Neural progenitor cell (in vitro differentiated cells): Measurements from ENCODE around the gene STEAP3. TPM values are rescaled to one million over a fixed set of nuclear protein-coding genes. Genes with fewer than 3 reads are reported as not detected.

ENCODE experiments used
- DNase-seq: peaks from one replicate; pipeline ENCODE4 v3.0.0-alpha.2; 2016; ENCODE audit warnings: low spot score
- H2AFZ ChIP-seq: fragments of 200-600 bp; sonication (generic); replicated peaks from 2 replicates; pipeline ENCODE4 v1.6.1; 2016; ENCODE audit warnings: antibody characterized with exemption
- H3F3A ChIP-seq: fragments of 200-600 bp; sonication (generic); 2 replicates; pipeline ENCODE4 v1.6.1; 2016; ENCODE audit warnings: antibody characterized with exemption, low read depth
- H3K27ac ChIP-seq: fragments of 200-600 bp; sonication (generic); 2 replicates; pipeline ENCODE4 v1.5.1; 2016; ENCODE audit warnings: mild to moderate bottlenecking
- H3K27me3 ChIP-seq: fragments of 200-600 bp; sonication (generic); 2 replicates; pipeline ENCODE4 v1.6.1; 2016; ENCODE audit warnings: mild to moderate bottlenecking, moderate library complexity
- H3K36me3 ChIP-seq: fragments of 200-600 bp; sonication (generic); 2 replicates; pipeline ENCODE4 v1.5.1; 2016
- H3K4me1 ChIP-seq: fragments of 200-600 bp; sonication (generic); 2 replicates; pipeline ENCODE4 v1.6.1; 2016; ENCODE audit warnings: mixed run types
- H3K4me2 ChIP-seq: fragments of 200-600 bp; sonication (generic); 2 replicates; pipeline ENCODE4 v1.6.1; 2016
- H3K4me3 ChIP-seq: fragments of 200-600 bp; sonication (generic); 2 replicates; pipeline ENCODE4 v1.5.1; 2016
- H3K79me2 ChIP-seq: fragments of 200-600 bp; sonication (generic); 2 replicates; pipeline ENCODE4 v1.6.1; 2016; ENCODE audit warnings: low read depth
- H3K9ac ChIP-seq: fragments of 200-600 bp; sonication (generic); 2 replicates; pipeline ENCODE4 v1.6.1; 2016
- H3K9me3 ChIP-seq: fragments of 200-600 bp; sonication (generic); 2 replicates; pipeline ENCODE4 v1.5.1; 2016; ENCODE audit warnings: low read depth
- H4K20me1 ChIP-seq: fragments of 200-600 bp; sonication (generic); 2 replicates; pipeline ENCODE4 v1.6.1; 2016; ENCODE audit warnings: low read depth
- H3K27ac Mint-ChIP-seq: 3 replicates; pipeline ENCODE4 v1.8.0; 2021; ENCODE audit warnings: mixed read lengths
- H3K27me3 Mint-ChIP-seq: 2 replicates; pipeline ENCODE4 v1.8.0; 2022; ENCODE audit warnings: low read depth, mild to moderate bottlenecking, inconsistent platforms, moderate library complexity, mixed read lengths; ENCODE audit not compliant: insufficient read depth
- H3K36me3 Mint-ChIP-seq: 3 replicates; pipeline ENCODE4 v1.8.0; 2021; ENCODE audit warnings: mixed read lengths
- H3K4me1 Mint-ChIP-seq: 3 replicates; pipeline ENCODE4 v1.8.0; 2021; ENCODE audit warnings: mixed read lengths
- H3K4me3 Mint-ChIP-seq: 3 replicates; pipeline ENCODE4 v1.8.0; 2021; ENCODE audit warnings: mild to moderate bottlenecking, moderate library complexity, mixed read lengths
- H3K9me3 Mint-ChIP-seq: 3 replicates; pipeline ENCODE4 v1.8.0; 2020; ENCODE audit warnings: mixed read lengths
- CTCF ChIP-seq: fragments of 200-600 bp; sonication (generic); IDR thresholded peaks from 2 replicates; pipeline ENCODE4 v1.5.1; 2017; ENCODE audit warnings: antibody characterized with exemption, mild to moderate bottlenecking
- EZH2 ChIP-seq: fragments of 200-600 bp; sonication (generic); IDR thresholded peaks from 2 replicates; pipeline ENCODE4 v1.6.1; 2017; ENCODE audit warnings: antibody characterized with exemption, mild to moderate bottlenecking, moderate library complexity
- EZH2phosphoT487 ChIP-seq: fragments of 200-600 bp; sonication (generic); IDR thresholded peaks from 2 replicates; pipeline ENCODE4 v1.6.1; 2017; ENCODE audit warnings: antibody characterized with exemption
- total RNA-seq: library from RNA; depleted of rRNA; stranded (reverse); fragments of >200 nt; gene quantifications from 2 replicates; pipeline ENCODE4 v1.2.3, GENCODE V29; 2015; ENCODE audit warnings: low replicate concordance

Gene STEAP3
- total RNA-seq, 1 donor from 2014 or later: 0.30 TPM

GRCh38 chr2:119253760-119254600 is 30.3 kb downstream of the STEAP3 start:
- DNase-seq: no peak
- H3K9me3 Mint-ChIP-seq: no peaks in the 10 kb centered on the region
- H3K27ac ChIP-seq: no peak overlapping the region
- no peak overlapping the region for H3K4me3 Mint-ChIP-seq
- H3F3A ChIP-seq: peaks cover 13% of the 10 kb centered on the region
- no peak overlapping the region for H3K4me2 ChIP-seq
- no peaks in the 10 kb centered on the region for H3K27me3 ChIP-seq
- H3K4me1 Mint-ChIP-seq: peaks cover 67% of the 10 kb centered on the region
- no peaks in the 10 kb centered on the region for H3K9me3 ChIP-seq
- H3K27me3 Mint-ChIP-seq: peaks cover 14% of the 10 kb centered on the region
- peaks cover 6% of the 10 kb centered on the region for H3K4me1 ChIP-seq
- H3K79me2 ChIP-seq: no peaks in the 10 kb centered on the region
- no peak overlapping the region for H3K4me3 ChIP-seq
- no peaks in the 10 kb centered on the region for H3K36me3 Mint-ChIP-seq
- peaks cover 3% of the 10 kb centered on the region for H4K20me1 ChIP-seq
- no peak overlapping the region for H2AFZ ChIP-seq
- no peak overlapping the region for H3K9ac ChIP-seq
- peak overlapping the region; percentile 42 for H3K27ac Mint-ChIP-seq
- no peaks in the 10 kb centered on the region for H3K36me3 ChIP-seq
- TF ChIP-seq EZH2: no peak
- no peak for TF ChIP-seq EZH2phosphoT487
- TF ChIP-seq CTCF: no peak

- no peak for DNase-seq
- H3K9ac ChIP-seq: no peak overlapping the region
- Mint-ChIP-seq H3K27me3 (peaks cover 14% of the 10 kb centered on the region), H3K27ac (no peak overlapping the region), H3K4me1 (peaks cover 72% of the 10 kb centered on the region), H3K36me3 (no peaks in the 10 kb centered on the region), H3K9me3 (no peaks in the 10 kb centered on the region), H3K4me3 (no peak overlapping the region)
- peaks cover 12% of the 10 kb centered on the region for H3K4me1 ChIP-seq
- H3K27ac ChIP-seq: no peak overlapping the region
- H3K4me3 ChIP-seq: no peak overlapping the region
- no peak overlapping the region for H2AFZ ChIP-seq
- peaks cover 10% of the 10 kb centered on the region for H4K20me1 ChIP-seq
- H3K4me2 ChIP-seq: no peak overlapping the region
- TF ChIP-seq EZH2phosphoT487 (no peak), CTCF (no peak), EZH2 (no peak)
- no peaks in the 10 kb centered on the region for H3K79me2 ChIP-seq
- no peaks in the 10 kb centered on the region for H3K9me3 ChIP-seq
- H3K27me3 ChIP-seq: no peaks in the 10 kb centered on the region
- no peaks in the 10 kb centered on the region for H3K36me3 ChIP-seq
- H3F3A ChIP-seq: peaks cover 20% of the 10 kb centered on the region
Observed at GRCh38 chr2:119254601-119255080, 31.0 kb downstream of the STEAP3 start.

GRCh38 chr2:119255760-119256581 is 32.3 kb downstream of the STEAP3 start:
- H3K9ac ChIP-seq: no peak overlapping the region
- TF ChIP-seq EZH2: no peak
- no peak for TF ChIP-seq EZH2phosphoT487
- TF ChIP-seq CTCF: no peak
- no peaks in the 10 kb centered on the region for H3K9me3 ChIP-seq
- H3K4me2 ChIP-seq: peak overlapping the region; percentile 23
- peaks cover 22% of the 10 kb centered on the region for H3F3A ChIP-seq
- H3K4me1 ChIP-seq: peaks cover 13% of the 10 kb centered on the region
- peaks cover 14% of the 10 kb centered on the region for H4K20me1 ChIP-seq
- Mint-ChIP-seq H3K9me3 (no peaks in the 10 kb centered on the region), H3K27ac (peak overlapping the region; percentile 92), H3K4me1 (peaks cover 59% of the 10 kb centered on the region), H3K36me3 (no peaks in the 10 kb centered on the region), H3K27me3 (peaks cover 14% of the 10 kb centered on the region), H3K4me3 (peak overlapping the region; percentile 46)
- no peak overlapping the region for H3K4me3 ChIP-seq
- no peak overlapping the region for H2AFZ ChIP-seq
- no peaks in the 10 kb centered on the region for H3K79me2 ChIP-seq
- no peak overlapping the region for H3K27ac ChIP-seq
- no peaks in the 10 kb centered on the region for H3K36me3 ChIP-seq
- H3K27me3 ChIP-seq: no peaks in the 10 kb centered on the region
- peak; percentile 37 for DNase-seq
